ENCODE data around the gene PCYT2.

Gene PCYT2

GRCh38 chr17:81914103-81914850 is 3.1 kb upstream of the PCYT2 start:
- DNase-seq (ENCODE audit: low read depth in 3 of 3) = no peak

- no peak for DNase-seq (ENCODE audit: low read depth in 3 of 3)
Observed at GRCh38 chr17:81913394-81914102, 2.3 kb upstream of the PCYT2 start.

- DNase-seq (ENCODE audit: low read depth in 3 of 3) = no peak
Observed at GRCh38 chr17:81912441-81913309, 1.5 kb upstream of the PCYT2 start.

GRCh38 chr17:81911969-81912368 is 770 bp upstream of the PCYT2 start:
- no peak for DNase-seq (ENCODE audit: low read depth in 3 of 3)

- DNase-seq (ENCODE audit: low read depth in 3 of 3) = no peak
Observed at GRCh38 chr17:81910840-81911276, 341 bp downstream of the PCYT2 start.

GRCh38 chr17:81909966-81910839 is 996 bp downstream of the PCYT2 start:
- no peak for DNase-seq (ENCODE audit: low read depth in 3 of 3)

- DNase-seq (ENCODE audit: low read depth in 3 of 3) = no peak
Observed at GRCh38 chr17:81909231-81909630, 2.0 kb downstream of the PCYT2 start.

- no peak for DNase-seq (ENCODE audit: low read depth in 3 of 3)
Observed at GRCh38 chr17:81908793-81909192, 2.4 kb downstream of the PCYT2 start.

GRCh38 chr17:81907219-81908145 is 3.7 kb downstream of the PCYT2 start:
- no peak for DNase-seq (ENCODE audit: low read depth in 3 of 3)

GRCh38 chr17:81906476-81907218 is 4.6 kb downstream of the PCYT2 start:
- no peak for DNase-seq (ENCODE audit: low read depth in 3 of 3)

GRCh38 chr17:81905993-81906392 is 5.2 kb downstream of the PCYT2 start:
- DNase-seq (ENCODE audit: low read depth in 3 of 3) = no peak

- DNase-seq (ENCODE audit: low read depth in 3 of 3) = no peak
Observed at GRCh38 chr17:81905424-81905875, 5.7 kb downstream of the PCYT2 start.

- no peak for DNase-seq (ENCODE audit: low read depth in 3 of 3)
Observed at GRCh38 chr17:81904600-81905423, 6.4 kb downstream of the PCYT2 start.

- DNase-seq (ENCODE audit: low read depth in 3 of 3) = no peak
Observed at GRCh38 chr17:81903896-81904599, 7.2 kb downstream of the PCYT2 start.

GRCh38 chr17:81903415-81903831 is 7.8 kb downstream of the PCYT2 start:
- DNase-seq (ENCODE audit: low read depth in 3 of 3) = no peak

GRCh38 chr17:81902653-81903414 is 8.4 kb downstream of the PCYT2 start:
- DNase-seq (ENCODE audit: low read depth in 3 of 3) = no peak

GRCh38 chr17:81902023-81902652 is 9.1 kb downstream of the PCYT2 start, which contains the start of gene NPB:
NPB (plus strand) TSS chr17:81902238; CDS start chr17:81902278, 40 bp downstream.
- DNase-seq (ENCODE audit: low read depth in 3 of 3) = peak in 1 of 3 experiments; percentile 11

Data from stimulated activated CD4-positive, alpha-beta T cell treated with anti-CD3 and anti-CD28 coated beads, TNF-alpha, amount 100 ng/mL, for 4 hours (primary cell).